OCI-LY1 (cell line): ENCODE data around the gene AKT3.

Experiments used
- H2AFZ ChIP-seq: fragments of 200-600 bp; sonication (generic), shearing (Covaris generic); 2 replicates; pipeline ENCODE4 v1.6.0; 2014; ENCODE audit warnings: antibody characterized with exemption, mild to moderate bottlenecking, low read length
- H3F3A ChIP-seq: fragments of 200-600 bp; sonication (generic), shearing (Covaris generic); 2 replicates; pipeline ENCODE4 v1.6.0; 2014; ENCODE audit warnings: mild to moderate bottlenecking, antibody characterized with exemption, low read length, moderate library complexity; ENCODE audit not compliant: insufficient read depth
- H3K27ac ChIP-seq: fragments of 200-600 bp; sonication (generic); 2 replicates; pipeline ENCODE4 v1.5.1; 2014; ENCODE audit warnings: low read length, mixed run types, mild to moderate bottlenecking, low read depth; ENCODE audit not compliant: poor library complexity, severe bottlenecking
- H3K27me3 ChIP-seq: fragments of 200-600 bp; sonication (generic); 2 replicates; pipeline ENCODE4 v1.6.0; 2014; ENCODE audit warnings: antibody characterized with exemption, mild to moderate bottlenecking, low read length, moderate library complexity; ENCODE audit not compliant: insufficient read depth
- H3K36me3 ChIP-seq: fragments of 200-600 bp; sonication (generic); 2 replicates; pipeline ENCODE4 v1.6.1; 2014; ENCODE audit warnings: mild to moderate bottlenecking, antibody characterized with exemption, low read length, moderate library complexity, mixed read lengths; ENCODE audit not compliant: insufficient read depth
- H3K4me1 ChIP-seq: fragments of 200-600 bp; sonication (generic); 2 replicates; pipeline ENCODE4 v1.5.1; 2014; ENCODE audit warnings: mild to moderate bottlenecking, low read length, moderate library complexity; ENCODE audit not compliant: insufficient read depth, severe bottlenecking
- H3K4me2 ChIP-seq: fragments of 200-600 bp; sonication (generic), shearing (Covaris generic); 2 replicates; pipeline ENCODE4 v1.6.1; 2014; ENCODE audit warnings: low read length
- H3K4me3 ChIP-seq: fragments of 200-600 bp; sonication (generic); 2 replicates; pipeline ENCODE4 v1.5.1; 2014; ENCODE audit warnings: low read length, low read depth, mild to moderate bottlenecking, mixed read lengths; ENCODE audit not compliant: poor library complexity, severe bottlenecking
- H3K79me2 ChIP-seq: fragments of 200-600 bp; shearing (Covaris generic); 2 replicates; pipeline ENCODE4 v1.6.1; 2016; ENCODE audit warnings: mixed run types, low read length, mixed read lengths; ENCODE audit not compliant: insufficient read depth
- H3K9ac ChIP-seq: fragments of 200-600 bp; sonication (generic), shearing (Covaris generic); 2 replicates; pipeline ENCODE4 v1.6.1; 2014; ENCODE audit warnings: mild to moderate bottlenecking, low read length, mixed read lengths
- H3K9me2 ChIP-seq: fragments of 200-600 bp; sonication (generic), shearing (Covaris generic); 2 replicates; pipeline ENCODE4 v1.6.1; 2014; ENCODE audit warnings: low read depth, mild to moderate bottlenecking, low read length, mixed read lengths
- H3K9me3 ChIP-seq: fragments of 200-600 bp; shearing (Covaris generic); 2 replicates; pipeline ENCODE4 v1.6.1; 2014; ENCODE audit warnings: low read length, mixed read lengths
- H4K20me1 ChIP-seq: fragments of 200-600 bp; sonication (generic), shearing (Covaris generic); 2 replicates; pipeline ENCODE4 v1.6.0; 2016; ENCODE audit warnings: mild to moderate bottlenecking, low read length; ENCODE audit not compliant: insufficient read depth
- CTCF ChIP-seq: fragments of 200-600 bp; sonication (generic), shearing (Covaris generic); IDR thresholded peaks from 2 replicates; pipeline ENCODE4 v1.5.1; 2017; ENCODE audit warnings: mild to moderate bottlenecking, antibody characterized with exemption, low read length, moderate library complexity, mixed read lengths
- EZH2 ChIP-seq: fragments of 200-600 bp; sonication (generic), shearing (Covaris generic); IDR thresholded peaks from 2 replicates; pipeline ENCODE4 v1.8.0; 2017; ENCODE audit warnings: borderline replicate concordance, mixed run types, mild to moderate bottlenecking, antibody characterized with exemption, low read length, moderate library complexity, mixed read lengths

The AKT3 gene

GRCh38 chr1:243582326-243582725, 267.7 kb downstream of the AKT3 start:
- H3K79me2 ChIP-seq: no peaks in the 10 kb centered on the region
- H3K4me1 ChIP-seq: no peaks in the 10 kb centered on the region
- no peak overlapping the region for H2AFZ ChIP-seq
- no peak overlapping the region for H3K4me3 ChIP-seq
- H3K9ac ChIP-seq: no peak overlapping the region
- no peak overlapping the region for H3K4me2 ChIP-seq
- no peaks in the 10 kb centered on the region for H3K27me3 ChIP-seq
- H3K9me2 ChIP-seq: no peaks in the 10 kb centered on the region
- H3K9me3 ChIP-seq: no peaks in the 10 kb centered on the region
- no peaks in the 10 kb centered on the region for H3K36me3 ChIP-seq
- H4K20me1 ChIP-seq: no peaks in the 10 kb centered on the region
- no peak overlapping the region for H3K27ac ChIP-seq
- TF ChIP-seq CTCF (no peak), EZH2 (no peak)
- H3F3A ChIP-seq: no peaks in the 10 kb centered on the region

- no peaks in the 10 kb centered on the region for H3K9me2 ChIP-seq
- no peaks in the 10 kb centered on the region for H3K79me2 ChIP-seq
- no peak overlapping the region for H3K9ac ChIP-seq
- H4K20me1 ChIP-seq: no peaks in the 10 kb centered on the region
- H3K27ac ChIP-seq: no peak overlapping the region
- H3K36me3 ChIP-seq: no peaks in the 10 kb centered on the region
- no peaks in the 10 kb centered on the region for H3F3A ChIP-seq
- H3K9me3 ChIP-seq: no peaks in the 10 kb centered on the region
- H2AFZ ChIP-seq: no peak overlapping the region
- H3K4me3 ChIP-seq: no peak overlapping the region
- no peaks in the 10 kb centered on the region for H3K27me3 ChIP-seq
- TF ChIP-seq EZH2: no peak
- TF ChIP-seq CTCF: no peak
- H3K4me1 ChIP-seq: no peaks in the 10 kb centered on the region
- no peak overlapping the region for H3K4me2 ChIP-seq
Measured at GRCh38 chr1:243580984-243581383, 269.1 kb downstream of the AKT3 start.

DNA sequence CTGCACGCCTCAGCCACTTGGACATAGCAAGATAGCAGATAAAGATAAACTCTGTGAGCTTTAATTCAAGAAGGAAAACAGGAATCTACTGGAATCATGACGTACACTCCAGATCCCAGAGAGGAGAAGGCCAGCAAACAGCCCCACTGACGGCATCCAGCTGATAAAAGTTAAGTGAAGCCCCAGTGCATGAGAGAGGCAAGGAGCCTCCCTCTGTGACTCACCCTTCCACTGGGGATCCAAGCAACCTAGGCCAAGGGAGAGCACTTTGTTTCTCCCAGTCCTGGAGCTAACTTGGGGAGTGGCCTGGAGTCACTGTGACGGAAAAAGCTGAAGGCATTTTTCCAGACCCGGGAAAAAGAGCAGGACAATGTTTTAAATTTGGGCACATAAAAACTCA, 270.0 kb downstream of the AKT3 start:
- Histone ChIP-seq H3K4me2 (no peak overlapping the region), H3K4me1 (no peaks in the 10 kb centered on the region), H3K9me3 (no peaks in the 10 kb centered on the region), H3K4me3 (no peak overlapping the region), H3K36me3 (no peaks in the 10 kb centered on the region), H3K27ac (no peak overlapping the region), H3K79me2 (no peaks in the 10 kb centered on the region), H3K9ac (no peak overlapping the region), H4K20me1 (no peaks in the 10 kb centered on the region), H2AFZ (no peak overlapping the region), H3K27me3 (no peaks in the 10 kb centered on the region), H3K9me2 (no peaks in the 10 kb centered on the region), H3F3A (no peaks in the 10 kb centered on the region)
- TF ChIP-seq CTCF (no peak), EZH2 (no peak)
